Upper lobe of left lung (tissue), 6 donors: Measurements from ENCODE around the gene SELL. TPM values are rescaled to one million over a fixed set of nuclear protein-coding genes. Genes with fewer than 3 reads are reported as not detected.
A peak's percentile ranks its signal among the peaks of the same experiment; 100 is the strongest.
"Not testable (repeated sequence)": the region's sequence is repeated elsewhere in the genome, so short reads cannot be mapped to it uniquely, and the experiment has no call there.

Experiments
- ATAC-seq, 2 donors: fragments of 200-7000 bp; cut with Tn5 transposase; one replicate each; pipeline ENCODE4 v1.9.1; 2022; ENCODE audit warnings: mild to moderate bottlenecking in 2 of 2, moderate library complexity in 2 of 2; ENCODE audit not compliant: low FRiP score in 2 of 2
- DNase-seq, 2 donors: peaks; one replicate each; pipeline ENCODE4 v3.0.0-alpha.2; 2019 to 2020
- H3K27ac ChIP-seq, 4 donors: fragments of 200-600 bp; sonication (generic); one replicate each; pipeline ENCODE4 v1.5.1; 2016 to 2019
- H3K27me3 ChIP-seq, 4 donors: fragments of 200-600 bp; sonication (generic); one replicate each; pipeline ENCODE4 v1.5.1; 2017 to 2019
- H3K36me3 ChIP-seq, 4 donors: fragments of 200-600 bp; sonication (generic); one replicate each; pipeline ENCODE4 v1.5.1; 2016 to 2019
- H3K4me1 ChIP-seq, 4 donors: fragments of 200-600 bp; sonication (generic); one replicate each; pipeline ENCODE4 v1.5.1; 2018 to 2019
- H3K4me3 ChIP-seq, 4 donors: fragments of 200-600 bp; sonication (generic); one replicate each; pipeline ENCODE4 v1.5.1; 2017 to 2019; ENCODE audit warnings: mild to moderate bottlenecking in 2 of 4, moderate library complexity in 1 of 4
- H3K9me3 ChIP-seq, 4 donors: fragments of 200-600 bp; sonication (generic); one replicate each; pipeline ENCODE4 v1.5.1; 2018 to 2019
- CTCF ChIP-seq, 6 experiments: fragments of 450-650 bp in 4 of 6; fragments of 200-600 bp in 2 of 6; sonication (generic) in 2 of 6; IDR thresholded peaks; one replicate each; pipeline ENCODE4 v1.5.1; 2016 to 2019; ENCODE audit warnings: antibody characterized with exemption in 6 of 6
- EP300 ChIP-seq, 4 donors: sonication (generic); formaldehyde crosslinking; IDR thresholded peaks; one replicate each; pipeline ENCODE4 v1.5.1; 2017; ENCODE audit warnings: antibody characterized with exemption in 4 of 4, control low read depth in 2 of 4
- POLR2A ChIP-seq, 4 donors: fragments of 450-650 bp; IDR thresholded peaks; one replicate each; pipeline ENCODE4 v1.5.1; 2016 to 2017; ENCODE audit warnings: antibody characterized with exemption in 4 of 4, mild to moderate bottlenecking in 2 of 4
- POLR2AphosphoS5 ChIP-seq, 2 donors: sonication (generic); formaldehyde crosslinking; IDR thresholded peaks; one replicate each; pipeline ENCODE4 v1.5.1; 2017; ENCODE audit warnings: antibody characterized with exemption in 2 of 2
- WGBS, 2 donors: methylation state at CpG; one replicate each; pipeline ENCODE4 v1.1.5; 2017 to 2018; 5-methylcytosine and 5-hydroxymethylcytosine counted together
- total RNA-seq, 6 donors: library from RNA; depleted of rRNA in 4 of 6; stranded (reverse); fragments of >200 nt in 4 of 6; gene quantifications; one replicate each; pipeline versions ENCODE4 v1.1.0 to v1.2.1, GENCODE V29; 2016 to 2021
- donor health status: DM: no; HTN: no; CAD: no; lungs with moderate emphysema.
- donor health status: DM: no; HTN: yes; CAD: no; lungs with severe emphysema.

Gene SELL
- total RNA-seq, 6 donors from 2014 or later: 3.9 to 41.3 (median 14.5) TPM

- TF ChIP-seq CTCF (IDR thresholded peaks at IDR 0.05): no peak
- no peak for TF ChIP-seq EP300 (IDR thresholded peaks at IDR 0.05)
- no peak for TF ChIP-seq POLR2AphosphoS5 (IDR thresholded peaks at IDR 0.05)
- peaks cover 0 to 6% (median 0%) of the 10 kb centered on the region in 4 donors for H3K4me1 ChIP-seq
- ATAC-seq: no peak
- H3K4me3 ChIP-seq: no peak overlapping the region
- no peak overlapping the region for H3K27ac ChIP-seq
- no peaks in the 10 kb centered on the region for H3K9me3 ChIP-seq
- DNase-seq: no peak
- no peaks in the 10 kb centered on the region for H3K36me3 ChIP-seq
- whole genome bisulfite sequencing, 2 donors: 86 to 88% methylated on average over 4 of the region's 4 CpGs
- H3K27me3 ChIP-seq: no peaks in the 10 kb centered on the region
These were observed 12.7 kb upstream of the SELL start for GRCh38 chr1:169724168-169724567.

GRCh38 chr1:169723763-169724162 lies 12.3 kb upstream of the SELL start:
- TF ChIP-seq POLR2A (IDR thresholded peaks at IDR 0.05) (no peak), POLR2AphosphoS5 (IDR thresholded peaks at IDR 0.05) (no peak), CTCF (IDR thresholded peaks at IDR 0.05) (no peak), EP300 (IDR thresholded peaks at IDR 0.05) (no peak)
- Histone ChIP-seq H3K4me1 (peaks cover 0 to 6% (median 0%) of the 10 kb centered on the region in 4 donors), H3K27ac (no peak overlapping the region), H3K36me3 (no peaks in the 10 kb centered on the region), H3K27me3 (no peaks in the 10 kb centered on the region), H3K9me3 (no peaks in the 10 kb centered on the region), H3K4me3 (no peak overlapping the region)
- WGBS, 2 donors: 90 to 94% methylated on average over 2 of the region's 2 CpGs
- DNase-seq (no peak), ATAC-seq (no peak)

- H3K4me1 ChIP-seq: peaks cover 0 to 6% (median 0%) of the 10 kb centered on the region in 4 donors
- H3K27me3 ChIP-seq: no peaks in the 10 kb centered on the region
- H3K4me3 ChIP-seq: no peak overlapping the region
- TF ChIP-seq EP300 (IDR thresholded peaks at IDR 0.05) (no peak), POLR2AphosphoS5 (IDR thresholded peaks at IDR 0.05) (no peak), POLR2A (IDR thresholded peaks at IDR 0.05) (no peak), CTCF (IDR thresholded peaks at IDR 0.05) (no peak)
- no peak for ATAC-seq
- DNase-seq: no peak
- H3K27ac ChIP-seq: no peak overlapping the region
- H3K36me3 ChIP-seq: no peaks in the 10 kb centered on the region
- H3K9me3 ChIP-seq: no peaks in the 10 kb centered on the region
These were observed 11.4 kb upstream of the SELL start for GRCh38 chr1:169722779-169723178.

GRCh38 chr1:169715100-169715499 lies 3.7 kb upstream of the SELL start:
- 80 to 81% methylated on average over 2 of the region's 2 CpGs for WGBS, 2 donors
- ATAC-seq, H3K27ac ChIP-seq, H3K9me3 ChIP-seq, DNase-seq, H3K36me3 ChIP-seq, H3K4me3 ChIP-seq, H3K4me1 ChIP-seq, H3K27me3 ChIP-seq: not testable (repeated sequence)

GRCh38 chr1:169713090-169713489 lies 1.7 kb upstream of the SELL start:
- H3K9me3 ChIP-seq, DNase-seq, H3K27me3 ChIP-seq, H3K36me3 ChIP-seq, ATAC-seq, H3K27ac ChIP-seq, H3K4me1 ChIP-seq, H3K4me3 ChIP-seq: not testable (repeated sequence)
- 89 to 92% methylated on average over 5 of the region's 5 CpGs for WGBS, 2 donors

GRCh38 chr1:169712309-169712631 lies 850 bp upstream of the SELL start:
- ATAC-seq: no peak
- no peak overlapping the region for H3K27ac ChIP-seq
- DNase-seq: no peak
- H3K4me1 ChIP-seq: peaks cover 0 to 9% (median 7%) of the 10 kb centered on the region in 4 donors
- peak overlapping the region in 1 of 4 donors; percentile 42 for H3K4me3 ChIP-seq
- no peaks in the 10 kb centered on the region for H3K27me3 ChIP-seq
- 90% methylated on average over 2 of the region's 2 CpGs for WGBS, 2 donors
- H3K9me3 ChIP-seq: peaks cover 0 to 6% (median 0%) of the 10 kb centered on the region in 4 donors
- TF ChIP-seq POLR2A (IDR thresholded peaks at IDR 0.05) (no peak), POLR2AphosphoS5 (IDR thresholded peaks at IDR 0.05) (no peak), EP300 (IDR thresholded peaks at IDR 0.05) (no peak)
- H3K36me3 ChIP-seq: no peaks in the 10 kb centered on the region
